NOMO-1 treated with dmso at 0.1 percent for 144 hours (cell line): ENCODE results near the gene FARP2.

Experiments
- DNase-seq: peaks from one replicate; lab custom pipeline; 2025; ENCODE audit not compliant: unreplicated experiment; lab: John Stamatoyannopoulos, UW

FARP2 gene

GRCh38 chr2:241451840-241452506, 95.9 kb downstream of the FARP2 start:
- no peak for DNase-seq

GRCh38 chr2:241453919-241454318, 97.8 kb downstream of the FARP2 start:
- DNase-seq = peak; percentile 4

GRCh38 chr2:241454837-241455485, 98.9 kb downstream of the FARP2 start:
- DNase-seq = no peak

GRCh38 chr2:241456546-241456945, 100.5 kb downstream of the FARP2 start:
- DNase-seq = no peak

GRCh38 chr2:241458687-241459086, 102.6 kb downstream of the FARP2 start:
- DNase-seq = no peak

- DNase-seq = no peak
These were observed 103.4 kb downstream of the FARP2 start for GRCh38 chr2:241459520-241459919.

GRCh38 chr2:241460631-241461030, 104.5 kb downstream of the FARP2 start:
- DNase-seq = no peak

- no peak for DNase-seq
These were observed 105.9 kb downstream of the FARP2 start for GRCh38 chr2:241461693-241462677.

GRCh38 chr2:241463276-241464135, 107.4 kb downstream of the FARP2 start:
- no peak for DNase-seq

GRCh38 chr2:241465543-241465942, 109.5 kb downstream of the FARP2 start:
- no peak for DNase-seq

GRCh38 chr2:241466230-241466629, 110.1 kb downstream of the FARP2 start:
- no peak for DNase-seq

- DNase-seq = no peak
These were observed 111.8 kb downstream of the FARP2 start for GRCh38 chr2:241467777-241468475.

GRCh38 chr2:241468476-241468781, 112.3 kb downstream of the FARP2 start:
- DNase-seq = no peak

GRCh38 chr2:241469746-241470145, 113.7 kb downstream of the FARP2 start:
- no peak for DNase-seq

- no peak for DNase-seq
These were observed 117.3 kb downstream of the FARP2 start for GRCh38 chr2:241473399-241473798.

- no peak for DNase-seq
These were observed 119.2 kb downstream of the FARP2 start for GRCh38 chr2:241475267-241475666.

GRCh38 chr2:241478166-241478565, 122.1 kb downstream of the FARP2 start:
- no peak for DNase-seq

- DNase-seq = no peak
These were observed 123.2 kb downstream of the FARP2 start for GRCh38 chr2:241479026-241479898.

GRCh38 chr2:241481687-241482086, 125.6 kb downstream of the FARP2 start:
- no peak for DNase-seq
